ENCODE results near the gene TUSC2. TPM values are rescaled to one million over a fixed set of nuclear protein-coding genes. Genes with fewer than 3 reads are reported as not detected.

TUSC2 gene
- total and polyA plus RNA-seq, 5 donors from 2014 or later = 17.5 to 55.6 (median 45.9) TPM

- ATAC-seq (ENCODE audit: low read depth in 2 of 2) = no peak
- H3K27me3 Mint-ChIP-seq = no peaks in the 10 kb centered on the region
- Histone ChIP-seq H3K4me3 (ENCODE audit: low read depth, low read length) (no peak within 1 kb of the TSS), H3K36me3 (ENCODE audit: control insufficient read depth, insufficient read depth, low read length) (no peaks in the 10 kb centered on the region), H3K4me1 (ENCODE audit: control insufficient read depth, insufficient read depth, low read length, poor library complexity, severe bottlenecking) (peaks cover 20% of the 10 kb centered on the region), H3K27me3 (ENCODE audit: control insufficient read depth, insufficient read depth, low read length) (no peaks in the 10 kb centered on the region), H3K9me3 (ENCODE audit: control insufficient read depth in 2 of 2, low read length in 2 of 2) (no peaks in the 10 kb centered on the region), H3K27ac (ENCODE audit: insufficient read depth, low read length, poor library complexity, severe bottlenecking) (no peak within 1 kb of the TSS)
- no peaks in the 10 kb centered on the region for H3K9me3 Mint-ChIP-seq
- H3K36me3 Mint-ChIP-seq = no peaks in the 10 kb centered on the region
- peak within 1 kb of the TSS in 1 of 3 donors; percentile 48 for H3K27ac Mint-ChIP-seq
- H3K4me3 Mint-ChIP-seq = no peak within 1 kb of the TSS
- DNase-seq = no peak
- H3K4me1 Mint-ChIP-seq = peaks cover 0 to 31% (median 11%) of the 10 kb centered on the region in 4 donors
These were observed 24.8 kb downstream of the TUSC2 start, which contains the start of gene HYAL1 for GRCh38 chr3:50303013-50303815. TSS of gene HYAL1 (minus strand) at chr3:50303574. CDS start at chr3:50302956, 618 bp downstream.

GRCh38 chr3:50302095-50303012 is 25.7 kb downstream of the TUSC2 start:
- no peaks in the 10 kb centered on the region for H3K36me3 Mint-ChIP-seq
- no peak overlapping the region for H3K4me3 ChIP-seq (ENCODE audit: low read depth, low read length)
- peaks cover 25% of the 10 kb centered on the region for H3K4me1 ChIP-seq (ENCODE audit: control insufficient read depth, insufficient read depth, low read length, poor library complexity, severe bottlenecking)
- H3K27ac Mint-ChIP-seq = no peak overlapping the region
- no peaks in the 10 kb centered on the region for H3K36me3 ChIP-seq (ENCODE audit: control insufficient read depth, insufficient read depth, low read length)
- no peaks in the 10 kb centered on the region for H3K9me3 ChIP-seq (ENCODE audit: control insufficient read depth in 2 of 2, low read length in 2 of 2)
- no peak for DNase-seq
- H3K4me3 Mint-ChIP-seq = peak overlapping the region in 2 of 4 donors; percentile 26 to 47
- no peaks in the 10 kb centered on the region for H3K27me3 Mint-ChIP-seq
- H3K4me1 Mint-ChIP-seq = peaks cover 0 to 39% (median 14%) of the 10 kb centered on the region in 4 donors
- ATAC-seq (ENCODE audit: low read depth in 2 of 2) = no peak
- H3K9me3 Mint-ChIP-seq = no peaks in the 10 kb centered on the region
- H3K27me3 ChIP-seq (ENCODE audit: control insufficient read depth, insufficient read depth, low read length) = no peaks in the 10 kb centered on the region
- no peak overlapping the region for H3K27ac ChIP-seq (ENCODE audit: insufficient read depth, low read length, poor library complexity, severe bottlenecking)

DNA sequence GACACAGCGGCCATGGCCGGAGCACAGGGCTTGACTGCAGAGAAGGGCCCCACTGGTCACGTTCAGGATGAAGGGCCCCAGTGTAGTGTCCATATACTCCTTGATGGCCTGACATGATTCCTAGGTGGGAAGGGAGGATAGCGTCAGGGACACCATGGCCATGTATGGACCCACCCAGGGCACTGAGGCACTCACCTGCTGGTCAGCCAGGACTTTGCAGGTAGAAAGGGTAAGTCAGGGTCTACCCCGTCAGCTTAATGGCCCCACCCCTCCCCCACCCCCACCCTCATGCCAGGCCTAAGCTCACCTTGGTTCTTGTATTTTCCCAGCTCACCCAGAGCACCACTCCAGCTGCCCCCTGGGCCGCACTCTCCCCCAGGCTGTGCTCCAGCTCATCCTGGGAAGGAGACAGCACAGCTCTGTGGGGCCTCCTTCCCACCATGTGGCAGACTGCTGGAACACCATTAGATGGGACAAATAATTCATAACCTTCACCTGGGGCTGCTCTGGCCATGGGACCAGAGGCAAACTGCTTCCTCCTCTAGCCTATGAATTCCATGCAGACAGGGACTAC is 27.3 kb downstream of the TUSC2 start:
- H3K4me1 Mint-ChIP-seq = peaks cover 0 to 43% (median 16%) of the 10 kb centered on the region in 4 donors
- Histone ChIP-seq H3K9me3 (ENCODE audit: control insufficient read depth in 2 of 2, low read length in 2 of 2) (no peaks in the 10 kb centered on the region), H3K4me3 (ENCODE audit: low read depth, low read length) (no peak overlapping the region), H3K36me3 (ENCODE audit: control insufficient read depth, insufficient read depth, low read length) (no peaks in the 10 kb centered on the region), H3K27ac (ENCODE audit: insufficient read depth, low read length, poor library complexity, severe bottlenecking) (no peak overlapping the region), H3K27me3 (ENCODE audit: control insufficient read depth, insufficient read depth, low read length) (no peaks in the 10 kb centered on the region), H3K4me1 (ENCODE audit: control insufficient read depth, insufficient read depth, low read length, poor library complexity, severe bottlenecking) (peaks cover 25% of the 10 kb centered on the region)
- DNase-seq (no peak), ATAC-seq (ENCODE audit: low read depth in 2 of 2) (no peak)
- H3K4me3 Mint-ChIP-seq = peak overlapping the region; percentile 56 to 98 (median 84)
- H3K36me3 Mint-ChIP-seq = no peaks in the 10 kb centered on the region
- no peaks in the 10 kb centered on the region for H3K27me3 Mint-ChIP-seq
- H3K9me3 Mint-ChIP-seq = no peaks in the 10 kb centered on the region
- peak overlapping the region in 2 of 3 donors; percentile 99 to 100 for H3K27ac Mint-ChIP-seq

GRCh38 chr3:50299929-50300680 is 27.9 kb downstream of the TUSC2 start:
- no peak for ATAC-seq (ENCODE audit: low read depth in 2 of 2)
- Mint-ChIP-seq H3K36me3 (no peaks in the 10 kb centered on the region), H3K27ac (peak overlapping the region; percentile 60 to 100 (median 99)), H3K4me1 (peaks cover 0 to 43% (median 16%) of the 10 kb centered on the region in 4 donors), H3K27me3 (no peaks in the 10 kb centered on the region), H3K4me3 (peak overlapping the region; percentile 91 to 98 (median 96)), H3K9me3 (no peaks in the 10 kb centered on the region)
- peak overlapping the region; percentile 96 for H3K27ac ChIP-seq (ENCODE audit: insufficient read depth, low read length, poor library complexity, severe bottlenecking)
- H3K27me3 ChIP-seq (ENCODE audit: control insufficient read depth, insufficient read depth, low read length) = no peaks in the 10 kb centered on the region
- no peaks in the 10 kb centered on the region for H3K36me3 ChIP-seq (ENCODE audit: control insufficient read depth, insufficient read depth, low read length)
- peaks cover 25% of the 10 kb centered on the region for H3K4me1 ChIP-seq (ENCODE audit: control insufficient read depth, insufficient read depth, low read length, poor library complexity, severe bottlenecking)
- peak overlapping the region; percentile 56 for H3K4me3 ChIP-seq (ENCODE audit: low read depth, low read length)
- H3K9me3 ChIP-seq (ENCODE audit: control insufficient read depth in 2 of 2, low read length in 2 of 2) = no peaks in the 10 kb centered on the region
- peak in 1 of 3 donors; percentile 37 for DNase-seq

DNA sequence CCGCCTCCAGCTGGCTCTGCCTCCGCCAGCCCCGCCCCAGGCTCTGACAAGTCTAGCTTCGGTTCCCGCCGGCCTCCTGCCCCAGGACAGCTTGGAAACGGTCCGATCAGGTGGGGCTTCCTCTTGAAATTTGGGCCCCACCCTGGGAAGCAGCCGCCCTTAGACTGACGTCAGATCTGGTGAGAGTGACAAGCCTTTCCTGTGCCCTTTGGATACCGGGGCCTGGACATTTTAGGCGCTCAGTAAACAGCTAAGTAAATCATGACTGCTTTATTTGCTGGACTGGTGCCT is 28.4 kb downstream of the TUSC2 start:
- H3K4me3 Mint-ChIP-seq = peak overlapping the region; percentile 91 to 98 (median 96)
- Histone ChIP-seq H3K27ac (ENCODE audit: insufficient read depth, low read length, poor library complexity, severe bottlenecking) (peak overlapping the region; percentile 96), H3K4me1 (ENCODE audit: control insufficient read depth, insufficient read depth, low read length, poor library complexity, severe bottlenecking) (peaks cover 25% of the 10 kb centered on the region), H3K4me3 (ENCODE audit: low read depth, low read length) (peak overlapping the region; percentile 56), H3K27me3 (ENCODE audit: control insufficient read depth, insufficient read depth, low read length) (no peaks in the 10 kb centered on the region), H3K9me3 (ENCODE audit: control insufficient read depth in 2 of 2, low read length in 2 of 2) (no peaks in the 10 kb centered on the region), H3K36me3 (ENCODE audit: control insufficient read depth, insufficient read depth, low read length) (no peaks in the 10 kb centered on the region)
- H3K4me1 Mint-ChIP-seq = peaks cover 0 to 43% (median 16%) of the 10 kb centered on the region in 4 donors
- ATAC-seq (ENCODE audit: low read depth in 2 of 2) (no peak), DNase-seq (no peak)
- no peaks in the 10 kb centered on the region for H3K27me3 Mint-ChIP-seq
- H3K36me3 Mint-ChIP-seq = no peaks in the 10 kb centered on the region
- peak overlapping the region; percentile 60 to 100 (median 99) for H3K27ac Mint-ChIP-seq
- no peaks in the 10 kb centered on the region for H3K9me3 Mint-ChIP-seq

GRCh38 chr3:50298836-50299637 is 29.0 kb downstream of the TUSC2 start, which contains the start of the genes HYAL3 and NAA80:
TSS of gene HYAL3 (minus strand) at chr3:50299405. CDS start at chr3:50295602, 3,803 bp downstream.
TSS of gene NAA80 (minus strand) at chr3:50299405. CDS start at chr3:50297463, 1,942 bp downstream.
- Histone ChIP-seq H3K27ac (ENCODE audit: insufficient read depth, low read length, poor library complexity, severe bottlenecking) (peak within 1 kb of the TSS; percentile 96), H3K36me3 (ENCODE audit: control insufficient read depth, insufficient read depth, low read length) (no peaks in the 10 kb centered on the region), H3K9me3 (ENCODE audit: control insufficient read depth in 2 of 2, low read length in 2 of 2) (no peaks in the 10 kb centered on the region), H3K4me3 (ENCODE audit: low read depth, low read length) (peak within 1 kb of the TSS; percentile 62), H3K4me1 (ENCODE audit: control insufficient read depth, insufficient read depth, low read length, poor library complexity, severe bottlenecking) (peaks cover 25% of the 10 kb centered on the region), H3K27me3 (ENCODE audit: control insufficient read depth, insufficient read depth, low read length) (no peaks in the 10 kb centered on the region)
- ATAC-seq (ENCODE audit: low read depth in 2 of 2) (peak; percentile 85 to 86), DNase-seq (peak; percentile 99 to 100 (median 100))
- Mint-ChIP-seq H3K4me1 (peaks cover 0 to 43% (median 16%) of the 10 kb centered on the region in 4 donors), H3K36me3 (no peaks in the 10 kb centered on the region), H3K27me3 (no peaks in the 10 kb centered on the region), H3K27ac (peak within 1 kb of the TSS; percentile 97 to 100 (median 99)), H3K9me3 (no peaks in the 10 kb centered on the region), H3K4me3 (peak within 1 kb of the TSS; percentile 91 to 98 (median 96))

Measured in CD4-positive, CD25-positive, alpha-beta regulatory T cell (primary cell).